Muscle layer of colon (tissue), 2 donors: Measurements from ENCODE around the gene TENM4.

Source experiments
- H3K27ac ChIP-seq: one replicate; pipeline ENCODE4 v1.7.0; 2013; ENCODE audit warnings: low read depth, mild to moderate bottlenecking, low read length, moderate library complexity
- H3K27me3 ChIP-seq, 2 donors: one replicate each; pipeline ENCODE4 v1.7.0; 2013; ENCODE audit warnings: low read length in 2 of 2, mild to moderate bottlenecking in 2 of 2; ENCODE audit not compliant: insufficient read depth in 2 of 2, control insufficient read depth in 1 of 2
- H3K36me3 ChIP-seq: one replicate; pipeline ENCODE4 v1.7.0; 2013; ENCODE audit warnings: mild to moderate bottlenecking, low read length; ENCODE audit not compliant: insufficient read depth
- H3K4me1 ChIP-seq: one replicate; pipeline ENCODE4 v1.7.0; 2013; ENCODE audit warnings: mild to moderate bottlenecking, low read length; ENCODE audit not compliant: insufficient read depth
- H3K4me3 ChIP-seq, 2 donors: one replicate each; pipeline ENCODE4 v1.7.0; 2013; ENCODE audit warnings: low read length in 2 of 2, low read depth in 1 of 2, mild to moderate bottlenecking in 1 of 2, moderate library complexity in 1 of 2
- H3K9ac ChIP-seq: one replicate; pipeline ENCODE4 v1.7.0; 2013; ENCODE audit warnings: low read length
- H3K9me3 ChIP-seq: one replicate; pipeline ENCODE4 v1.7.0; 2013; ENCODE audit warnings: mild to moderate bottlenecking, low read length
- donor health status: abdominal sarcoma.
- donor health status: Adenocarcinoma of cecum.

Gene TENM4

DNA sequence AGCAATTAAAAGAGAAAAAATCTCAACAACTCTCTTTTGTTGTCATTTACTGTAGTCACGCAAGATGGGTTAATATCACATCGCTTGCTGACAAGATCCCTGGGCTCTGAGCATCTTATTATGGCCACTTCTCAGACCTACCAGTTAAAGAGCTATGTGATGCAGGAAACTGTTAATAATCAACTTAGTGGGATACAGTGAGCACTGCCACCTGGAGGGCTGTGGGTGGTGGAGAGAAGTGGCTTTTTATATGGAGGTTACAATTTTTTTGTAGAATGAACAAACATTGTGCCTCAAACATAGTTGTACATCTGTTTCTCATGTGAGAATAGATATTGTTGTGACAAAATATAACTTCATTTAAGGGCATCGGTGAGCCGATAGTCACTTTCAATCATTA, 181.0 kb downstream of the TENM4 start:
- Histone ChIP-seq H3K9ac (no peak overlapping the region), H3K36me3 (no peaks in the 10 kb centered on the region), H3K9me3 (no peaks in the 10 kb centered on the region), H3K4me1 (no peaks in the 10 kb centered on the region), H3K27me3 (no peaks in the 10 kb centered on the region), H3K4me3 (no peak overlapping the region), H3K27ac (no peak overlapping the region)

DNA sequence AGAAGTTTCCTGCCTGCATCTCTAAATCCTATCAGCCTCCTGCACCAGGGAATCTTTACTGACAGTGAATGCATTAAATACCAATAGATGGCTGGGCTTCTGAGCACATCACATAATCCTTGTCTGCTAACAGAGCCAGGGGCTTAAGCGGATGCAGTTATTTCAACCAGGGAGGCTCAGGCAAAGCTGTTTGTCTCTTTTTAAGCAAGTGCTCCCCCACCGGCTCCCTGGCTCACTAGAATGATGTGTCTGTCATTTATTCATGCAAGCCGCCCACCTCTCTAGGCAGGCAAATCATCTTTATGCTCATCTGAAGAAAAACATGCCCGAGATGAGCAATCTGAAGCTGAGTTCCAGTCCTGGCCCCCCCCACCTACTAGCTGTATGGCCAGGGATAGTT, 182.3 kb downstream of the TENM4 start:
- Histone ChIP-seq H3K4me3 (no peak overlapping the region), H3K4me1 (no peaks in the 10 kb centered on the region), H3K27ac (no peak overlapping the region), H3K9me3 (no peaks in the 10 kb centered on the region), H3K27me3 (no peaks in the 10 kb centered on the region), H3K36me3 (no peaks in the 10 kb centered on the region), H3K9ac (no peak overlapping the region)

DNA sequence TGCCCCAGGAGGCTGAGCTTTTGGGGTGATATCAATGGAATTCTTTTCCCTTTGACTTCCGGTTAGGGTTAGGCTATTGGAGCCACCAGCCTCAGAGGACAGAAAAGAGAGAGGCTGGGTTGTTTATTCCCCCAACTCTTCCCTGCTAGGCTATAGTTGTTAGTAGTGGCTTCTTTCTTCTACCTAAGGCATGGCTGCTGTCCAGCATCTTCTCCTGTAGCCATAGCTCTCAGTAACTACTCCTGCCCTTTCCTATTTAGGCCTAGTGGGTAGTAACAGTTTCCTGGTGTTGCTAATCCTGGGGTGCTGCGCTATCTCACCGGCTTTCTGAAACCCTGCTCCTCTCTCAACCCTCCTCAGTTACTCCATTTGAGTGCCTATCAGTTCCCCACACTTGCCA, 184.9 kb downstream of the TENM4 start:
- H3K4me1 ChIP-seq: no peaks in the 10 kb centered on the region
- no peak overlapping the region for H3K4me3 ChIP-seq
- no peaks in the 10 kb centered on the region for H3K27me3 ChIP-seq
- no peak overlapping the region for H3K27ac ChIP-seq
- H3K9me3 ChIP-seq: no peaks in the 10 kb centered on the region
- H3K9ac ChIP-seq: no peak overlapping the region
- no peaks in the 10 kb centered on the region for H3K36me3 ChIP-seq

DNA sequence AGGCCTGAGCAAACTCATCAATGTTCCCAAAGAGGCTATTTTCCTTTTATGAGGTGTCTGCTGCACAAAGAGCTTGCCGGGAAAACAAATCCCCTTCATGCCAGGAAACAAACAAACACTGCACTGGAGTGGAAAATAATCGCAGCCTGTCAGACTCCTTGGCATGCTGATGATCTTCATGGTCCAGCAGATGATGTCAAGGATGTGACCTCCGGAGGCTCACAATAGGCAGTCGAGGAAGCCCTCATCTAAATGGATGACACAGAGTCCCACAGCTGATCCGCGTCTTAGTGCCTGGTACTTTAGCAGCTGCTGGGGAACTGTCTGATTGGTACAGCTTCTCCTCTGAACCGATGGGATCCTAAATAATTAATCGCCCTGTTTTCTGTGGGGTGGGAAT, 187.6 kb downstream of the TENM4 start:
- H3K9me3 ChIP-seq: no peaks in the 10 kb centered on the region
- H3K27ac ChIP-seq: no peak overlapping the region
- H3K4me1 ChIP-seq: no peaks in the 10 kb centered on the region
- no peak overlapping the region for H3K9ac ChIP-seq
- no peaks in the 10 kb centered on the region for H3K36me3 ChIP-seq
- no peaks in the 10 kb centered on the region for H3K27me3 ChIP-seq
- H3K4me3 ChIP-seq: no peak overlapping the region

DNA sequence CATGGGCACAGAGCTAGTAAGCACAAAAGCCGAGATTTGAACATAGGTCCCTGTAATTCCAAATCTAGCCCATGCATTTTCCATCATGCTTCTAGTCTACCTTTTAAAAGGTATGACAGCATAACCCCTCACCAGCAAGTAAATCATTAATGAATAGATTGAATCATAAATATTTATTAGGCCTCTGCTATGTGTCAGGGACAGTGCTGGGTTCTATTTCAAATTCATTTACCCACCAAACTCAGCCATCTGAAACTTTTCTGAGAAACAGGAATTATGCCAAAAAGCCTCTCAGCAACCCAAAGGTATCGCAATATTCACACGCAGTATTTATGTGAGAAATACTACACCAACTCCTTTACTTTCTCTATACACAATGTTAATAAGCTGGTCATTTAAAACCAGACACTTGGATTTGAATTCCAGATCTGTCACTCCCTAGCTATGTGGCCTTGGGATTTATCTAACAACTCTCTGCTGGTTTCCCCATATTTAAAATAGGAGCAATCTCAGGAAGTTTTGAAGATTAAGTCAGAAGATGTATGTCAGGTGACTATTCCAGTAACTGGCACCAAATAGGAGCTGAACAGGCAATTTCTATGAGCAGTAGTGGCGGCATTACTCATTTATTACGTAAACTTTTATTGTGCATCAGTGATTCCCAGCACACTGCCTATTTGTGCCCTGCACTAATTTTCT, 191.4 kb downstream of the TENM4 start:
- peaks cover 9% of the 10 kb centered on the region for H3K4me1 ChIP-seq
- H3K36me3 ChIP-seq: no peaks in the 10 kb centered on the region
- H3K27me3 ChIP-seq: no peaks in the 10 kb centered on the region
- no peak overlapping the region for H3K9ac ChIP-seq
- no peak overlapping the region for H3K4me3 ChIP-seq
- no peaks in the 10 kb centered on the region for H3K9me3 ChIP-seq
- H3K27ac ChIP-seq: no peak overlapping the region

DNA sequence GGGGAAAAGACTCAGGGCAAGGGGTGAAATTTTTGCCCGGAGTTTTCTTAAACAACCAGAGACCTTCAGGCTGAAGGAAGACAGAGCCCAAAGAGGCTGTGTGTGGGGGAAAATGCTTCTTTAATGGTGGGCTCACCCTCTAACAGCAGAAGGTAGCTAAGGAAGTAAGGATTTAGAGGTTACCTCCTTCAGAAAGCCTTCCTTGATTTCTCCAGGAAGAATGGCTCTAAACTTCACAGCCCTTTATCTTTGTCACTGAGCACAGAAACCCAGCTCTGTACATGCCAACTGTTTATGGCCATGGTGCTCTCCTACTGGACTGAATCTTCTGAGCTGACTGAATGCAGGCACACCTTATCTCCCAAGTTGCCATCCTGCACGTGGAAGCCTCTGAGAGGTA, 196.0 kb downstream of the TENM4 start:
- Histone ChIP-seq H3K9ac (no peak overlapping the region), H3K4me3 (no peak overlapping the region), H3K9me3 (no peaks in the 10 kb centered on the region), H3K27me3 (no peaks in the 10 kb centered on the region), H3K27ac (no peak overlapping the region), H3K4me1 (peaks cover 15% of the 10 kb centered on the region), H3K36me3 (no peaks in the 10 kb centered on the region)

DNA sequence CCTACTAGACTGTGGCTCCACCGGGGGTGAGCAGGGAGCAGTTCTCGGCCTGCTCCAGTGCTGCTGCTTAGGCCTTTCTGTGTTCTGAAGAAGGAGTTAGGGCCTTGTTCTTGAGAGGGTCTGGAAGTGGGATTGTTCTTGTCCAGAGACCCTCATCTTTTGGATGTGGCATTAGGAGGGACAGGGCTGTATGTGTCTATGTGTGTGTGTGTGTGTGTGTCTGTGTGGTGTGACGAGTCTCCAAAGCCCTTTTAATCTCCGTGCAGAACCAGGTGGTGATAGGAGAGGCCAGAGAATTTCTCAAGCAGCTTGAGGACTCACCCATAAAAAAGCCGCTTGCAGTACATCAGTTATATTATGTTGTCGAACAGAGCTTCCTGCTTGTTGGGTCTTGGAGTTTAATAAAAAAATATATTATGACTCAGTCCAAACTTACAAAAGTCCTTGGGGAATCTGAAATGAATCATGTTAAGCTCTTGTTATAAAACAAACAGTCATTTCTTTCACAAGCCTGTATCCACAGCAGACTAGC, 196.5 kb downstream of the TENM4 start:
- H3K36me3 ChIP-seq: no peaks in the 10 kb centered on the region
- no peaks in the 10 kb centered on the region for H3K27me3 ChIP-seq
- no peaks in the 10 kb centered on the region for H3K9me3 ChIP-seq
- peaks cover 15% of the 10 kb centered on the region for H3K4me1 ChIP-seq
- H3K9ac ChIP-seq: no peak overlapping the region
- no peak overlapping the region for H3K4me3 ChIP-seq
- no peak overlapping the region for H3K27ac ChIP-seq

DNA sequence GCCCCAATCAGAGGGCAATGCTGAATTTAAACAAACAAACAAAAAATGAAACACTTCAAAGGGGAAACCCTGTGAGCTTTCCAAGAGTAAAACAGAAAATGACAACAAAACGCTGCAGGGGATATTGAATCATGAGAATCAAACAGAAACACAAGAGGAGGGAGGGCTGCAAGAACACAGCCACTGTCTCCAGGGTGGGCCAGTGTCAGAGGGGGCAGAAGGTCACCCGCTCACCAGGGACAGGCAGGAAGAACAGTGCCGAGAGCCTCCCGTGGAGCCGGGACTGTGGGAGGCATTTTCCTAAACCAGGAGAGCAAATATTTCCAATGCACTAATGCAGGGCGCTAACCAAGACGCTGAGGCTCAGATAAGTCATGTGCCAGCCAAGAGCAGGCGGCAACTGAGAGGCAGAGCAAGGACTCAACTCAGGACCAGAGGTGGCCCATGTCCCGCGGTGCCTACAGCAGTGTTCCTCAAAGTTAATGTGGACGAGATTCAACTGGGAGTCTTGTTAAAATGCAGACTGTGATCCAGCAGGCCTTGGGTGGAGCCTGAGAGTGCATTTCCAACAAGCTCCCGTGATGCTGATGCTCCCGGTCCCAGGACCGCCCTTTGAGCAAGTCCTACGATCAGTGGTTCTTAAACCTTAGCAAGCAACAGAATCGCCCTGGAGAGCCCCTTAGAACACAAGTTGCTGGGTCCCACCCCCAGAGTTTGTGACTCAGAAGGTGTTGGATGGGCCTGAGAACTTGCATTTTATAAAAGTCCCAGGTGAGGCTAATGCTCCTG, 197.2 kb downstream of the TENM4 start:
- H3K9ac ChIP-seq: no peak overlapping the region
- H3K36me3 ChIP-seq: no peaks in the 10 kb centered on the region
- H3K4me3 ChIP-seq: no peak overlapping the region
- peaks cover 15% of the 10 kb centered on the region for H3K4me1 ChIP-seq
- H3K9me3 ChIP-seq: no peaks in the 10 kb centered on the region
- no peak overlapping the region for H3K27ac ChIP-seq
- no peaks in the 10 kb centered on the region for H3K27me3 ChIP-seq

DNA sequence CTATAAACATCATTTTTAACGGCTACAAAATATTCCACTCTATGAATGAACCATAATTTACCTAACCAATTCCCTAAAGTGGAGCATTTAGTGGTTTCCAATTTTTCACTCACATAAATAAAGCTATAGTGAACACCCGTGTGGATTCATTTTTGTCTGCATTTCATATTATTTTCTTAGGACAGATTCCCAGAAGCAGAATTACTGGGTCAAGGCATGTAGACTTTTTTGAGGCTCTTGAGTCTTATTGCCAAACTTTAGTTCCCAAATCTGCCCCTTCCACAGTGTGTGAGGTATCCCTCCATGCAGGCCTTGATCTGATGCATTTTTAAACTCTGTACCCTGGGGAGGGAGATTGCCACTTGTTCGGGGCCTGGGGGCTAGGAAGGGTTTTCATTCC, 198.2 kb downstream of the TENM4 start:
- Histone ChIP-seq H3K4me1 (peaks cover 18% of the 10 kb centered on the region), H3K27me3 (no peaks in the 10 kb centered on the region), H3K27ac (no peak overlapping the region)

DNA sequence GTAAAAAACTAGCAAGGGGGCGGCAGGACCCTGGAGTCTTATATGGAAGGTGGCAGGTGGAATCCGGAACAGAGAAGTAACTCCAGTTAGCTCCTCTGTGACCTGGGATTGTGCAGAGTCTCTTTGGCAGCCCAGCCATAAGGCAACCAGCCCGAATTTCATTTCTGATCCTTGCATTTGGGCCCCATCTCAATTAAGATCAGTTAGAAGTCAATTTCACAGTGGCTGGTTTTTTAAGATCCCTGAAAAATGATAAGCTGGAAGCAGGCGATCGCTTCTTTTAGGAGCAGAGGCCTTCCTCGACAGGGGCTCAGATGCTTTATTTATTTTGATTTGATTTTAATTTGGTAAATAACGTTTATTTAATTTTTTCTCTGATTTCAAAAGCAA, 199.0 kb downstream of the TENM4 start:
- Histone ChIP-seq H3K27ac (no peak overlapping the region), H3K27me3 (no peaks in the 10 kb centered on the region), H3K4me3 (no peak overlapping the region), H3K36me3 (no peaks in the 10 kb centered on the region), H3K9ac (no peak overlapping the region), H3K9me3 (no peaks in the 10 kb centered on the region), H3K4me1 (peaks cover 24% of the 10 kb centered on the region)

More for the DNA sequence above, 198.2 kb downstream of the TENM4 start:
- Histone ChIP-seq H3K36me3 (no peaks in the 10 kb centered on the region), H3K9me3 (no peaks in the 10 kb centered on the region), H3K4me3 (no peak overlapping the region), H3K9ac (no peak overlapping the region)

DNA sequence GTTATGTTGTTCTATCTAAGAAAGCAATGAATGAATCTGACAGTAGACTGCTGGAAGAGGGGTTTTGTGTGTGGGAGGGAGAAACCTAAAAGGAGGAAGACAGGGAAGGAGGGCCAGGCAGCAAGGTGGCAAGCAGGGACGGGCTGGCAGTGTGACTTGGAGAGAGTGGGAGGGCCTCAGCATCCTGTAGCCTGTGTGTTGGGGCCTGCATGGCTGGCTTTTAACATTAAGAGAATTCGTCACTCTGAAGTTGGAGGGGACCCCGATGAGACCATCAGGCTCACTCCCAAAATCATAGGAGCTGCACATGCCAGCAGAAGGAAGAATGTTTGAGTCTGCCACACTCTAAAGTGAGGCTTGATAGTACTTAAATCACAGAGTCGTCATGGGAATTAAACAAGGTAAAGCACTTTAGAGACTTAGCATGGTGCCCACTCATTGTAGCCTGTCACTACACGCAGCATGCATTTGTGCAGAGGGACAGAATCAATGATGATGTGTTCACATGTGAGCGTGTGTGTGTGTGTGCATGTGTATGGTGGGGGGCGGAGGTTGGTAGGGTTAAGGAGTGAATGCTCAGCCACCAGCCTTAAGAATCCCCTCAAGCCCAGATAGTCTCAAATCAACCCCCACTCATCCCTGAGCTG, 199.5 kb downstream of the TENM4 start:
- no peak overlapping the region for H3K9ac ChIP-seq
- H3K9me3 ChIP-seq: no peaks in the 10 kb centered on the region
- H3K27me3 ChIP-seq: no peaks in the 10 kb centered on the region
- H3K36me3 ChIP-seq: no peaks in the 10 kb centered on the region
- no peak overlapping the region for H3K4me3 ChIP-seq
- H3K4me1 ChIP-seq: peaks cover 24% of the 10 kb centered on the region
- no peak overlapping the region for H3K27ac ChIP-seq
